SU-DHL-6 (cell line): ENCODE results near the gene CACNA1C.
"Not testable (repeated sequence)": the region's sequence is repeated elsewhere in the genome, so short reads cannot be mapped to it uniquely, and the experiment has no call there.

Source experiments
- H2AFZ ChIP-seq: fragments of 200-600 bp; sonication (generic); 2 replicates; pipeline ENCODE4 v1.6.1; 2014; ENCODE audit warnings: low read depth, mild to moderate bottlenecking, moderate library complexity, mixed read lengths, antibody characterized with exemption, low read length; ENCODE audit not compliant: severe bottlenecking
- H3F3A ChIP-seq: fragments of 200-600 bp; shearing (Covaris generic); 2 replicates; pipeline ENCODE4 v1.6.0; 2016; ENCODE audit warnings: antibody characterized with exemption, mild to moderate bottlenecking; ENCODE audit not compliant: insufficient read depth
- H3K27ac ChIP-seq: fragments of 200-600 bp; sonication (generic); 2 replicates; pipeline ENCODE4 v1.5.1; 2016; ENCODE audit warnings: low read depth, mild to moderate bottlenecking, low read length, moderate library complexity, mixed read lengths
- H3K27me3 ChIP-seq: fragments of 200-600 bp; sonication (generic), shearing (Covaris generic); 2 replicates; pipeline ENCODE4 v1.6.0; 2014; ENCODE audit warnings: mild to moderate bottlenecking, low read length
- H3K36me3 ChIP-seq: fragments of 200-600 bp; sonication (generic); 2 replicates; pipeline ENCODE4 v1.6.1; 2014; ENCODE audit warnings: mild to moderate bottlenecking, low read length, mixed read lengths
- H3K4me2 ChIP-seq: fragments of 300-600, 200-600 bp; shearing (Covaris generic), sonication (generic); 2 replicates; pipeline ENCODE4 v1.6.0; 2014; ENCODE audit warnings: low read length, low read depth, mild to moderate bottlenecking; ENCODE audit not compliant: poor library complexity, severe bottlenecking
- H3K4me3 ChIP-seq: fragments of 200-600 bp; sonication (generic); 2 replicates; pipeline ENCODE4 v1.5.1; 2014; ENCODE audit warnings: antibody characterized with exemption, low read length, mild to moderate bottlenecking, mixed read lengths; ENCODE audit not compliant: insufficient read depth, poor library complexity, severe bottlenecking
- H3K79me2 ChIP-seq: fragments of 200-600 bp; sonication (generic); 2 replicates; pipeline ENCODE4 v1.6.1; 2014; ENCODE audit warnings: mild to moderate bottlenecking, low read length, moderate library complexity; ENCODE audit not compliant: insufficient read depth
- H3K9ac ChIP-seq: fragments of 200-600 bp; sonication (generic); 2 replicates; pipeline ENCODE4 v1.7.0; 2014; ENCODE audit warnings: mild to moderate bottlenecking, low read length
- H3K9me2 ChIP-seq: fragments of 200-600 bp; sonication (generic); replicated peaks from 2 replicates; pipeline ENCODE4 v1.6.1; 2014; ENCODE audit warnings: low read length; ENCODE audit not compliant: insufficient read depth
- H3K9me3 ChIP-seq: fragments of 200-600 bp; sonication (generic); 2 replicates; pipeline ENCODE4 v1.6.1; 2014; ENCODE audit warnings: low read length, mixed read lengths; ENCODE audit not compliant: insufficient read depth
- H4K20me1 ChIP-seq: fragments of 200-600 bp; sonication (generic); 2 replicates; pipeline ENCODE4 v1.6.1; 2014; ENCODE audit warnings: low read depth, mild to moderate bottlenecking, antibody characterized with exemption, low read length, moderate library complexity, mixed read lengths
- EZH2phosphoT487 ChIP-seq: fragments of 200-600 bp; sonication (generic), shearing (Covaris generic); conservative IDR thresholded peaks from 2 replicates; pipeline ENCODE4 v1.6.1; 2018; ENCODE audit warnings: mild to moderate bottlenecking, antibody characterized with exemption, low read length, moderate library complexity, mixed read lengths
- TF ChIP-seq, protein P1 (sequence below): fragments of 200-600 bp; sonication (generic); IDR thresholded peaks from one replicate; pipeline ENCODE4 v1.5.1; 2017; ENCODE audit warnings: antibody characterized with exemption, mild to moderate bottlenecking, low read length, moderate library complexity; ENCODE audit not compliant: insufficient read depth, poor library complexity, severe bottlenecking

Gene CACNA1C

DNA sequence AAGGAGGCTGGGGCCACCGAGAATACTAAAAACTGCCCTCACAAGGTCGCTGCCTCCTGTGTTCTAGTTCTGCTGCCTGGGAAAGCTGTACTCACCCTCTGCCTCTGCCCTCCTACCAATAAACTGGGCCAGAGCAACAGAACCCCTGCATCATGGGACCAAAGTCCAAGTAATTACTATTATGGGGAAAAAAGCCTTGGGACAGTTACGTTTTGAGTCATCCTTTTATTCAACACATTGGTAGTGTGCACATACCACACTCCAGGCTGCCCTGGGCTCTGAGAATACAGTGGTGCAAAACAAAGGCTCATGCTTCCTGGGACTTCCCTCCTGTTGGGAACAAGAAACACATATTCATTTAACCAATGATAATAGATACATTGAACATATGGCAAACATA is 49.0 kb downstream of the CACNA1C start:
- no peaks in the 10 kb centered on the region for H3K36me3 ChIP-seq
- no peak overlapping the region for H3K9ac ChIP-seq
- H3K4me3 ChIP-seq, result no peak overlapping the region
- no peaks in the 10 kb centered on the region for H3F3A ChIP-seq
- H3K27ac ChIP-seq, result no peak overlapping the region
- H3K9me3 ChIP-seq, result no peaks in the 10 kb centered on the region
- TF ChIP-seq, protein P1, sequence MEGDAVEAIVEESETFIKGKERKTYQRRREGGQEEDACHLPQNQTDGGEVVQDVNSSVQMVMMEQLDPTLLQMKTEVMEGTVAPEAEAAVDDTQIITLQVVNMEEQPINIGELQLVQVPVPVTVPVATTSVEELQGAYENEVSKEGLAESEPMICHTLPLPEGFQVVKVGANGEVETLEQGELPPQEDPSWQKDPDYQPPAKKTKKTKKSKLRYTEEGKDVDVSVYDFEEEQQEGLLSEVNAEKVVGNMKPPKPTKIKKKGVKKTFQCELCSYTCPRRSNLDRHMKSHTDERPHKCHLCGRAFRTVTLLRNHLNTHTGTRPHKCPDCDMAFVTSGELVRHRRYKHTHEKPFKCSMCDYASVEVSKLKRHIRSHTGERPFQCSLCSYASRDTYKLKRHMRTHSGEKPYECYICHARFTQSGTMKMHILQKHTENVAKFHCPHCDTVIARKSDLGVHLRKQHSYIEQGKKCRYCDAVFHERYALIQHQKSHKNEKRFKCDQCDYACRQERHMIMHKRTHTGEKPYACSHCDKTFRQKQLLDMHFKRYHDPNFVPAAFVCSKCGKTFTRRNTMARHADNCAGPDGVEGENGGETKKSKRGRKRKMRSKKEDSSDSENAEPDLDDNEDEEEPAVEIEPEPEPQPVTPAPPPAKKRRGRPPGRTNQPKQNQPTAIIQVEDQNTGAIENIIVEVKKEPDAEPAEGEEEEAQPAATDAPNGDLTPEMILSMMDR, result no peak
- TF ChIP-seq EZH2phosphoT487, result no peak
- H2AFZ ChIP-seq, result no peak overlapping the region
- no peaks in the 10 kb centered on the region for H3K9me2 ChIP-seq
- H3K79me2 ChIP-seq, result no peaks in the 10 kb centered on the region
- no peaks in the 10 kb centered on the region for H4K20me1 ChIP-seq
- no peaks in the 10 kb centered on the region for H3K27me3 ChIP-seq
- H3K4me2 ChIP-seq, result no peak overlapping the region

DNA sequence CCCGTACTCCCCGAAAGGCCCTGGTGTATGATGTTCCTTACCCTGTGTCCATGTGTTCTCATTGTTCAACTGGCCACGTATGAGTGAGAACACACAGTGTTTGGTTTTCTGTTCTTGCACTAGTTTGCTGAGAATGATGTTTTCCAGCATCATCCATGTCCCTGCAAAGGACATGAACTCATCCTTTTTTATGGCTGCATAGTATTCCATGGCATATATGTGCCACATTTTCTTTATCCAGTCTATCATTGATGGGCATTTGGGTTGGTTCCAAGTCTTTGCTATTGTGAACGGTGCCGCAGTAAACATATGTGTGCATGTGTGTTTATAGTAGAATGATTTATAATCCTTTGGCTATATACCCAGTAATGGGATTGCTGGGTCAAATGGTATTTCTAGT is 49.9 kb downstream of the CACNA1C start:
- not testable (repeated sequence) for H3K9ac ChIP-seq

DNA sequence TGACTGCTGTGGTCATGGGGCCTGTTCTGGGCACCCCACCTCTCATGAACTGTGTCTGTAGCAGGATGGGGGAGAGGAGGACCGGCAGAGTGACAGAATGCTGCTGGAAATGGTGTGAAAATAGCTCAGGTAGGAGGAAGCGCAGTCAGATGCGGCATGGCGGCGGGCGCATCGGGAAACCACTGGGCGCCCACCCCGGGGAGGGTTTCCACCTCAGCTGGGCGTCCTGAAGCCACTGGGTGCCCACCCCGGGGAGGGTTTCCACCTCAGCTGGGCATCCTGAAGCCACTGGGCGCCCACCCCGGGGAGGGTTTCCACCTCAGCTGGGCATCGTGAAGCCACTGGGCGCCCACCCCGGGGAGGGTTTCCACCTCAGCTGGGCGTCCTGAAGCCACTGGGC is 52.6 kb downstream of the CACNA1C start:
- H4K20me1 ChIP-seq, H3K27me3 ChIP-seq, H3K9ac ChIP-seq, H3K27ac ChIP-seq, H3F3A ChIP-seq, H3K4me3 ChIP-seq, H2AFZ ChIP-seq, H3K36me3 ChIP-seq, H3K9me2 ChIP-seq, H3K4me2 ChIP-seq, H3K79me2 ChIP-seq, H3K9me3 ChIP-seq: not testable (repeated sequence)

More for the DNA sequence above, 49.9 kb downstream of the CACNA1C start:
- H4K20me1 ChIP-seq, H3K27ac ChIP-seq, H3K36me3 ChIP-seq, H3F3A ChIP-seq, H3K9me2 ChIP-seq, H3K27me3 ChIP-seq, H3K79me2 ChIP-seq, H3K9me3 ChIP-seq, H2AFZ ChIP-seq, H3K4me3 ChIP-seq, H3K4me2 ChIP-seq: not testable (repeated sequence)

DNA sequence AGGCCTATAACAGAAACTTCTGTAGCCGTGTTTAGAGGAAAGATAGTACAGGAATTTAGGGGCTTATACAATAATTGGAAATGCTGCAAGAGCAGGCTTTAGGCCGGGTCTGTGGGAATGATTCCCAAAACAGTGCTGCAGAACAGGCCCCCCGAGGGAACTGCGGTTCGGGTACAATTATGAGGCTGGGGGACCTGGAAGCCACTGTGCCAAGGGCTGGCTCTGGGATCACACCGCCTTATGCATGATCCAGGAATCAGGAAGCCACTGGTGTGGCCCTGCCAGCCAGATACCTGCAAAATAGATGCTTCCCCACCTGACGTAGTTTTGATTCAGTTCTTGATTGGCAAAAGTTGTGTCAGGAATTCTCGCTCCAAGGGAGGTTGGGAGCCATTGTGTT is 55.4 kb downstream of the CACNA1C start:
- no peak overlapping the region for H3K27ac ChIP-seq
- TF ChIP-seq, protein P1, result no peak
- TF ChIP-seq EZH2phosphoT487, result no peak
- H3K9me3 ChIP-seq, result no peaks in the 10 kb centered on the region
- H4K20me1 ChIP-seq, result no peaks in the 10 kb centered on the region
- no peak overlapping the region for H3K4me2 ChIP-seq
- H3F3A ChIP-seq, result no peaks in the 10 kb centered on the region
- no peak overlapping the region for H3K4me3 ChIP-seq
- H3K27me3 ChIP-seq, result no peaks in the 10 kb centered on the region
- no peaks in the 10 kb centered on the region for H3K9me2 ChIP-seq
- no peaks in the 10 kb centered on the region for H3K36me3 ChIP-seq
- no peak overlapping the region for H2AFZ ChIP-seq
- H3K9ac ChIP-seq, result no peak overlapping the region
- no peaks in the 10 kb centered on the region for H3K79me2 ChIP-seq
